Measurements from ENCODE around the gene CD300LB.
A peak's percentile ranks its signal among the peaks of the same experiment; 100 is the strongest.
"Not testable (repeated sequence)": the region's sequence is repeated elsewhere in the genome, so short reads cannot be mapped to it uniquely, and the experiment has no call there.

Gene CD300LB

DNA sequence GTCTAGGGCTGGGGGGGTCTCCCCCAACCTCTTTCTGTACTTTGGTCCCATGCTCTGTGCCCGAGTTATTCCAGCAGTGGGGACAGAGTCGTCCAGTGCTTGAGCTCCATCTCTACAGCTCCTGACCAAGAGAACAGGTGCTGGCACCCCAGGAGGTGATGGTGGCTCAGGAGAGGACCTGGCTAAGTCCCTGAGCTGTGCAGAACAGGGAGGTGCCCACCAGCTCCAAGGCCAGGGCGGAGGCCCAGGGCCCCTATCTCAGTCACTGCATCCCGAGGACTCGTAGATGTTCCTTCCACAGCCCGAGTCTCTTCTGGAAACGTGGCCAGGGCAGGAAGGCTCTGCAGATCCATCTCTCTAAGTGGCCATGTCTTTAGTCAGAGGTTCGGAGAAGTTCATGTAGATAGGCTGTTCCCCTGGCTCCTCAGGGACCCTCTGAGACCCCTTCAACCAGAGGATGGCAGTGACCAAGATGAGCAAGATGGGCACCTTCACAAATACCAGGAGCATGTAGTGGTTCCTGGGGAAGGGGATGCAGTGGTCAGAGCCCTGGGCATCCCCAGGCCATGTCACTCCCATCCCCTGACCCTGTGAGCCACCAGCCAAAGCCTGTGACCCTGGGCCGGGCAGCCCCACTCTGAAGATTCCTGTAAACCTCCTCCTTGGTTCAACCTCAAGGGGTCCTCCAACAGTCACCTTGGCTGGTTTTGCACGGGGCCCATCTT is 8.7 kb downstream of the CD300LB start:
- no peak for DNase-seq
- no peak overlapping the region for H3K27ac Mint-ChIP-seq
- peaks cover 49% of the 10 kb centered on the region for H3K27me3 Mint-ChIP-seq
- H3K4me3 Mint-ChIP-seq, result no peak overlapping the region
- peaks cover 24% of the 10 kb centered on the region for H3K4me1 Mint-ChIP-seq
- H3K9me3 Mint-ChIP-seq, result peaks cover 16 to 28% of the 10 kb centered on the region in 2 donors
- no peak for ATAC-seq

DNA sequence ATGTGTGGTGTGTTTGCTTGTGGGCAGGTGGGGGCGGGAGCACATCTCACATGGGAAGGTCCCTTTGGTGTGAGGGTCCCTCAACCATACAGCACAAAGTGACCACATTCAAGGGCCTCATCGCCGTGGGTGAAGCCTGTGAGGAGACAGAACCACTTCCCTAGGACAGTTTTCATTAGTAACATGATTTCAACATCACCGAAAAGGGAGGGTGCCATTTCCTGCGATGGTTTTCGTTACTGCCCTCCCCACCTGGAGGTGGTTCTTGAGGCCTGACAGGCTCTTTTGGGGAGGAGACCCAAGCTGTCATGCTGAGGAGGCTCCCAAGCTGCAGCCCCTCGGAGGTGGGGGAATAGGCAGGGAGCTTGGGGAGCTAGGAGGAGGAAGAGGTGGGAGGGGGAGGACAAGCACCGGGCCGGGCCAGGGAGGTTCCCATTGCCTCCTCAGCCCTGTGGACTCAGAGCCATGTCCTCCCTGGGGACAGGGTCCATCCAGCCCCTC is 9.5 kb downstream of the CD300LB start:
- Mint-ChIP-seq H3K27ac (no peak overlapping the region), H3K4me1 (peaks cover 24% of the 10 kb centered on the region), H3K4me3 (no peak overlapping the region), H3K27me3 (peaks cover 50% of the 10 kb centered on the region), H3K9me3 (peaks cover 16 to 28% of the 10 kb centered on the region in 2 donors)
- ATAC-seq (peak; percentile 71), DNase-seq (peak in 1 of 2 donors; percentile 60)

DNA sequence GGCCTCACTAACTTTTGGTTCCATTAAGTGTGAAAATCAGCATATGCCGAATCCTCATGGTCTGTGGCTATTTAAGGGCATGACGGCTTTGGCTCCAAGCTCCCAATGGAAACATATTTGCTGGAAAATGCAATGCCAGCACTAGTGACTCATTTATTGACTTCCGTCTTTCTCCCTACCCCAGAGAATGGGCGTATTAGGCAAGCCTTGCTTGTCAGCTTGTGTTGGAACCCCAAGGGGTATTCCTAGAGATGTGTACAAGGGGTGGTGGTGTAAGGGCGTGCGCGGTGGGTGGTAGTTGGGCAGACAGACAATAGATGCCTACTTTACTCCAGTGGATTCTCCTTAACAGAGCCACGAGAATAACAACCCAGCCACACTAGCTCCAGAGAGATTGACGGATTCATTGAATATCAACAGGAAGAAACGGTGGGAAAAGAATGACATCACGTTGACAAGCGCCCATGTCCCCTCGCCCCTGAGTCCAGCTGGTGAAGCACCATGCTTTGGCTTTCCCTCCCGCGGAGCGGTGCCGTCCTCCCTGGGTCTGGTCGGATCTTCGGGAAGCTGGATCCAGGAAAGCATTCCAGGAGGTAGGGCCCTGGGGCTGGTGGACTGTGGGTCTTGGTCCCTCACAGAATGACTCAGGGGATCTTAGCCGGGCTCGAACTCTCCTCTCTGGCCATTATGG is 10.3 kb downstream of the CD300LB start:
- Mint-ChIP-seq H3K27me3 (peaks cover 51% of the 10 kb centered on the region), H3K4me3 (no peak overlapping the region), H3K4me1 (peaks cover 24% of the 10 kb centered on the region), H3K9me3 (peaks cover 16 to 28% of the 10 kb centered on the region in 2 donors), H3K27ac (no peak overlapping the region)
- DNase-seq (no peak), ATAC-seq (no peak)

DNA sequence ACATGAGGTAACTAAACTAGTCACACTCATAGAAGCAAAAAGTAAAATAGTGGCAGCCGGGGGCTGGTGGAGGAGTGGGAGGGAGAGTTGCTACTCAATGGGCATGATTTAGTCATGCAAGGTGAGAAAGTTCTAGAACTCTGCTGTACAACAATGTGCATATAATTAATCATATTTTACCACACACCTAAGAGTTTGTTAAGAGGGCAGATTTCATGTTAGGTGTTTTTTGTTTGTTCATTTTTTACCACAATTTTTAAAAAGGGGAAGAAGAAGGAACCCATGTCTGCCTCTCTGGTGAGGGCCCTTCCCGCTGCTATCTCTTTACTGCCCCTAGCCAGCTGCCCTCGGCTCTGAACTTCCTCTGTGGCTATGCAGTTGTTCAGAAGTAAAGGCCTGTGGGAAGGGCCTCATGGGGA is 11.2 kb downstream of the CD300LB start:
- H3K27ac Mint-ChIP-seq, result no peak overlapping the region
- H3K9me3 Mint-ChIP-seq, result peaks cover 16 to 32% of the 10 kb centered on the region in 2 donors
- DNase-seq (peak in 1 of 2 donors; percentile 49), ATAC-seq (peak; percentile 77)
- H3K4me3 Mint-ChIP-seq, result no peak overlapping the region
- peaks cover 42% of the 10 kb centered on the region for H3K27me3 Mint-ChIP-seq
- peaks cover 29% of the 10 kb centered on the region for H3K4me1 Mint-ChIP-seq

DNA sequence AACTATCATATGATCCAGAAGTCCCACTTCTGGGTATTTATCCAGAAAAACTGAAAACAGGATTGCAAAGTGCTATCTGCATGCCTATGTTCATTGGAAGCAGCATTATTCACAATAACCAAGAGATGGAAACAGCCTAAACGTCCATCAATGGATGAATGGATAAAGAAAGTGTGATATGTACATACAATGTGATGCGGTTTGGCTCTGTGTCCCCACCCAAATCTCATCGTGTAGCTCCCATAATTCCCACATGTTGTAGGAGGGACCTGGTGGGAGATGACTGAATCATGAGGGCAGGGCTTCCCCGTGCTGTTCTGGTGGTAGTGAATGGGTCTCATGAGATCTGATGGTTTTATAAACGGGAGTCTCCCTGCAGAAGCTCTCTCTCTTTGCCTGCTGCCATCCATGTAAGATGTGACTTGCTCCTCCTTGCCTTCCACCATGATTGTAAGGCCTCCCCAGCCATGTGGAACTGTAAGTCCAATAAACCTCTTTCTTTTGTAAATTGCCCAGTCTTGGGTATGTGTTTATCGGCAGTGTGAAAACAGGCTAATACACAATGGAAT is 12.8 kb downstream of the CD300LB start:
- Mint-ChIP-seq H3K4me1 (peaks cover 42% of the 10 kb centered on the region), H3K9me3 (peaks cover 27 to 45% of the 10 kb centered on the region in 2 donors), H3K27me3 (peaks cover 35% of the 10 kb centered on the region)
- H3K27ac Mint-ChIP-seq, DNase-seq, H3K4me3 Mint-ChIP-seq, ATAC-seq: not testable (repeated sequence)

DNA sequence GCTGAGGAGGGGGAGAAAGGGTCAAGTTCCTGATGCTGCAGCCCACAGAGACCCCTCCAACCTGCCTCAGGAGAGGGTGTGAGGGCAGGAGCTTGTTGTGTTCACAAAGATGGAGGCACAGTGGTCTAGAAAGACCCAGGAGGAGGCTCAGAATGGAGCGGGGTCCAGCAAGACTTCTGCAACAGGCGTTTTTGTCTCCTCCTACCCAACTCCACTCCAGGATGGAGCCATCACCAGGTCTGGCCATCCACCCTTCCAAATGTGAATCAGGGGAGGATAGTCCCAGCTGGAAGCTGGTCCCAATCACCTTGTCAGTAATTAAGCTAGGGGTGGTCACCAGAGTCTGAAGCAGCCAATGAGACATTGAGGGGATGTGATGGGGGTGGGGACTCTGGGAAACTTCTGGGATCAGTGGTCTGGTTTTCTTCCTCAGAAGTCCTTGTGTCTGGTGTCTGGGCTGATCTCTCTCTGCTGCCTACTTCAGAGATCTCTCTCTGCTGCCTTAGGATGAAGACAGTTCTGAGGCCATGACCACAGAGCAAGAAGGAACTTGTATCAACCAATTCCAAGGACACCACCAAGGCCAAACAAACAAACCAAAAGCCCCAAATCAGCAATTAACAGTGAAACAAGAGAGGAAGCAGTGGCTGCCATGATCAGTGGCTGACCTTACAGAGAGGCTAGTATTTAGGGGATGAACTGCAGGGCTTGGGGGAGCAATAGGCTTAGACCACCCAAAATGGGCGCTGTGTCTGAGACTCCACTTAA is 14.5 kb downstream of the CD300LB start:
- no peak for ATAC-seq
- Mint-ChIP-seq H3K9me3 (peaks cover 23 to 37% of the 10 kb centered on the region in 2 donors), H3K27ac (no peak overlapping the region), H3K4me1 (peaks cover 48% of the 10 kb centered on the region), H3K4me3 (no peak overlapping the region), H3K27me3 (peaks cover 22% of the 10 kb centered on the region)
- DNase-seq, result no peak

DNA sequence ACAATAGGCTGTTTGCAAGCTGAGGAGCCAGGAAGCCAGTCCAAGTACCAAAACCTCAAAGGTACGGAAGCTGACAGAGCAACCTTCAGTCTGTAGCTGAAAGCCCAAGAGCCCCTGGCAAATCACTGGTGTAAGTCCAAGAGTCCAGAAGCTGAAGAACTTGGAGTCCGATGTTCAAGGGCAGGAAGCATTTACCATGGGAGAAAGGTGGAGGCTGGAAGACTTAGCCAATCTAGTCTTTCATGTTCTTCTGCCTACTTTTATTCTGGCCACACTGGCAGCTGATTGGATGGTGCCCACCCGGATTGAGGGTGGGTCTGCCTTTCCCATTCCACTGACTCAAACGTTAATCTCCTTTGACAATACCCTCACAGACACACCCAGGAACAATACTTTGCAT is 15.3 kb downstream of the CD300LB start:
- H3K27me3 Mint-ChIP-seq, result peaks cover 14% of the 10 kb centered on the region
- DNase-seq, result no peak
- H3K27ac Mint-ChIP-seq, result no peak overlapping the region
- peaks cover 41% of the 10 kb centered on the region for H3K4me1 Mint-ChIP-seq
- no peak overlapping the region for H3K4me3 Mint-ChIP-seq
- H3K9me3 Mint-ChIP-seq, result peaks cover 23 to 37% of the 10 kb centered on the region in 2 donors
- no peak for ATAC-seq

DNA sequence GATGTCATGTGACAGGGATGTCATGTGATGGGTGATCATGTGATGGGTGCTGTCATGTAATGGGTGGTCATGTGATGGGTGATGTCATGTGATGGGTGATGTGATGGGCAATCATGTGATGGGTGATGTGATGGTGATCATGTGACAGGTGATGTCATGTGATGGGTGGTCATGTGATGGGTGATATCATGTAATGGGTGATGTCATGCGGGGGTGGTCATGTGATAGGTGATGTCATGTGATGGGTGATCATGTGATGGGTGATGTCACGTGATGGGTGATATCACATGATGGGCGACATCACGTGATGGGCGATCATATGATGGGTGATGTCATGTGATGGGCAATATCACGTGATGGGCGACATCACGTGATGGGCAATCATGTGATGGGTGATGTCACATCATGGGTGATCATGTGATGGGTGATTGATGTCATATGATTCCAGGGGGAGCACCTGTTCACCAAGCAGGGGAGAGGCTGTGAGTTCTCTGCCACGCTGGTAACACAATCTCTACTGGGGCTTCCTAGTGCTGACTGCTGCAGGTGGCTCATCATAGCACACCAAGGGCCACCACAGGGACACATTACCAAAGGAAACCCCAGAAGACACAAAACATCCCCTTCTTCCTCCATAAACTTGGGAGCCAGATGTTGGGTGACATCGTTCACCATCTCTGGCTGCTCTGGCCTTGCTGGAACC is 16.5 kb downstream of the CD300LB start:
- Mint-ChIP-seq H3K27ac (peak overlapping the region; percentile 79 to 99), H3K4me1 (peaks cover 32% of the 10 kb centered on the region), H3K27me3 (peaks cover 10% of the 10 kb centered on the region), H3K9me3 (peaks cover 23 to 37% of the 10 kb centered on the region in 2 donors), H3K4me3 (peak overlapping the region in 1 of 2 donors; percentile 55)
- ATAC-seq (peak; percentile 49), DNase-seq (no peak)

DNA sequence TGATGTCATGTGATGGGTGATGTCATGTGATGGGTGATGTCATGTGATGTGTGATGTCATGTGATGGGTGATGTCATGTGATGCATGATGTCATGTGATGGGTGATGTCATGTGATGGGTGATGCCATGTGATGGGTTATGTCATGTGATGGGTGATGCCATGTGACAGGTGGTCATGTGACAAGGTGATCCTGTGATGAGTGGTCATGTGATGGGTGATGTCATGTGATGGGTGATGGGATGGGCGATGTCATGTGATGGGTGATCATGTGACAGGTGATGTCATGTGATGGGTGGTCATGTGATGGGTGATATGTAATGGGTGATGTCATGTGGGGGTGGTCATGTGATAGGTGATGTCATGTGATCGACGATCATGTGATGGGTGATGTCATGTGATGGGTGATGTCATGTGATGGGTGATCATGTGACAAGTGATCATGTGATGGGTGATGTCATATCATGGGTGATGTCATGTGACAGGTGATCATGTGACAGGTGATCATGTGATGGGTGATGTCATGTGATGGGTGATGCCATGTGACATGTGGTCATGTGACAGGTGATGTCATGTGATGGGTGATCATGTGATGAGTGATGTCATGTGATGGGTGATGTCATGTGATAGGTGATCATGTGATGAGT is 17.2 kb downstream of the CD300LB start:
- peak overlapping the region in 1 of 2 donors; percentile 55 for H3K4me3 Mint-ChIP-seq
- peak; percentile 65 to 79 for DNase-seq
- peak overlapping the region; percentile 79 to 99 for H3K27ac Mint-ChIP-seq
- peaks cover 19 to 33% of the 10 kb centered on the region in 2 donors for H3K9me3 Mint-ChIP-seq
- peak; percentile 62 for ATAC-seq
- H3K27me3 Mint-ChIP-seq, result peaks cover 10% of the 10 kb centered on the region
- peaks cover 32% of the 10 kb centered on the region for H3K4me1 Mint-ChIP-seq

DNA sequence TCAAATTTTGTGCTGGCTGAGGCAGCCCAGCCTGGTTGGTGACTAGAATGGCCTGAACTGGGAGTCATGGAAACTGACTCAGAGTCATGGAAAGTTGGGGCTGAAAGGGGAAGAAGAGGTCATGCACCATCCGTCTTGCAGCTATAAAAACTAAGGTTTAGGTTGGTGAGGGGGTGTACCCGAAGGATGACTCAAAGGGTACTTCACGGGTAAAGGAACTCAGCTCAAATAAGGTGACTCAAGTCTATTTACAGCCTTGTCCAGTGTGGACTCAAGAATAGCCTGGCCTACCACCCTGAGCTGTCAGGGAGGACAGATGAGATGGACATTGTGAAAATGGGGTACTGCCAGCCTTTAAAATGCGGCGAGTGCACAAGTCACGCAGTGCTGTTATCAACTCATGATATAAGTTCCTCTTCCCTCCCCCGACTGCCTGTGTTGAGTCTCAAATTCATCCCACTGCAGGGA is 18.6 kb downstream of the CD300LB start:
- DNase-seq, result peak in 1 of 2 donors; percentile 62
- H3K9me3 Mint-ChIP-seq, result peaks cover 11 to 19% of the 10 kb centered on the region in 2 donors
- peaks cover 10% of the 10 kb centered on the region for H3K27me3 Mint-ChIP-seq
- ATAC-seq, result peak; percentile 85
- H3K4me1 Mint-ChIP-seq, result peaks cover 32% of the 10 kb centered on the region
- H3K27ac Mint-ChIP-seq, result peak overlapping the region; percentile 13 to 69
- peak overlapping the region in 1 of 2 donors; percentile 11 for H3K4me3 Mint-ChIP-seq

DNA sequence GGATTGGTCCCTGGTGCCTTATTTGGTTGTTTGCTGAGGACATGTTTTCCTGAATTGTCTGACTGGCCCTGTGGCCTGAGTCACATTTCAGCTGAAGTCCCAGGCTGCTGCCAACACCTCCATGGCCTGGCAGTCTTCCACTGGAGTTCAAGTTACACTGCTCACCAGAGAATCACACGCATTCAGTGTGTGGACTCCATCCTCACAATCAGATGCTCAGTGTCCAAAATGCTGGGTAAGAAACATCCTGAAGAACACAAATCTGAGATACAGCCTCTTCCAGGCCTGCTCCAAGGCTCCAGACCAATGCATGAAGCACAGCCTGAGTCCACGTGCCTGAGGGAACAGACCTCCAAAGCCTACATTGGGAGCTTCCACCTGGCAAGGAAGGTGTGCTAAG is 19.2 kb downstream of the CD300LB start:
- peaks cover 10% of the 10 kb centered on the region for H3K27me3 Mint-ChIP-seq
- H3K4me3 Mint-ChIP-seq, result no peak overlapping the region
- peaks cover 32% of the 10 kb centered on the region for H3K4me1 Mint-ChIP-seq
- peaks cover 11 to 19% of the 10 kb centered on the region in 2 donors for H3K9me3 Mint-ChIP-seq
- DNase-seq, result no peak
- peak overlapping the region in 1 of 2 donors; percentile 13 for H3K27ac Mint-ChIP-seq
- no peak for ATAC-seq

DNA sequence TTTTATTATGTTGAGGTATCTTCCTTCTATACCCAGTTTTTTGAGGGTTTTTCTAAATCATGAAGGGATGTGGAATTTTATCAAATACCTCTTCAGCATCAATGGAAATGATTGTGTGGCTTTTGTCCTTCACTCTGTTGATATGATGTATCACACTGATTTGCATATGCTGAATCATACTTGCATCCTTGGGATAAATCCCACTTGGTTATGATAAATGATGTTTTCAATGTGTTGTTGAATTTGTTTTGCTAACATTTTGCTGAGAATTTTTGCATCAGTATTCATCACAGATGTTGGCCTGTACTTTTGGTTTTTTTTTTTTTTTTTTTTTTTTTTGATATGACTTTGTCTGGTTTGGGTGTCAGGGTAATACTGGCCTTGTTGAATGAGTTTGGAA is 23.1 kb downstream of the CD300LB start:
- ATAC-seq, result no peak
- DNase-seq, result no peak
- Mint-ChIP-seq H3K27ac (no peak overlapping the region), H3K9me3 (no peaks in the 10 kb centered on the region), H3K4me3 (no peak overlapping the region), H3K4me1 (peaks cover 14% of the 10 kb centered on the region), H3K27me3 (no peaks in the 10 kb centered on the region)

DNA sequence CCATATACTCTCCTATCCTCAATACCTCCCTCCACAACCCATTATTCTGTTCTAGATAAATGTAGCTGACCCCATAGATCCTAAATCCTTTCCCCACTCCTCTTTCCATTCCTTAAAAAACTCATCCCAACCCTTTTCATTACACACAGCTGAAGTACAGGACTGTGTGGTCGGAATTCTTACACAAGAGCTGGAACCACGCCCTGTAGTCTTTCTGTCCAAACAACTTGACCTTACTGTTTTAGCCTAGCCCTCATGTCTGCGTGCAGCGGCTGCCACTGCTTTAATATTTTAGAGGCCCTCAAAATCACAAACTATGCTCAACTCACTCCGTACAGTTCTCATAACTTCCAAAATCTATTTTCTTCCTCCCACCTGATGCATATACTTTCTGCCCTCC is 27.3 kb downstream of the CD300LB start:
- not testable (repeated sequence) for H3K9me3 Mint-ChIP-seq, H3K4me1 Mint-ChIP-seq, H3K27ac Mint-ChIP-seq, ATAC-seq, H3K4me3 Mint-ChIP-seq, DNase-seq, H3K27me3 Mint-ChIP-seq

DNA sequence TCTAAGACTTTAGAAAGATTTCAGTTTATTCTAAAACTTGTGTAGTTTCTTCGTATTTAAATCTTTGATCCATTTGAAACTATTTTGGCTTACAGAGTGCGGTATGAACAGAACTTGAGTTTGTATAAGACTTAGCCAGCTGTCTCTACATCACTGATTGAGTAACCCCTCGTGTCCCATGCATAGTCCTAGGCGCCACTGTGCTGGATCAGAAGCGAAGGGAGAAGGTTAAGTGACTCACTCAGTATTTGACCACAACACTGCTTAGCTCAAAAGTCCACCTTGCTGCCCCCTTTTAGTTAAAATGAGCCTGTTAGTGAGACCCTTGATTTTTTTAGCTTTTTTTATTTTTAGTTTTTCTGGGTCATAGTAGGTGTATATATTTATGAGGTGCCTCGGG is 28.4 kb downstream of the CD300LB start:
- H3K27ac Mint-ChIP-seq, result no peak overlapping the region
- H3K4me1 Mint-ChIP-seq, result no peaks in the 10 kb centered on the region
- ATAC-seq, result no peak
- DNase-seq, result no peak
- H3K9me3 Mint-ChIP-seq, result no peaks in the 10 kb centered on the region
- no peaks in the 10 kb centered on the region for H3K27me3 Mint-ChIP-seq
- no peak overlapping the region for H3K4me3 Mint-ChIP-seq

Data from stimulated activated naive CD8-positive, alpha-beta T cell treated with anti-CD3 and anti-CD28 coated beads, Interleukin-15, amount 100 ng/mL, for 72 hours (primary cell).